Measurements from ENCODE around the gene SPON2.

Gene SPON2

DNA sequence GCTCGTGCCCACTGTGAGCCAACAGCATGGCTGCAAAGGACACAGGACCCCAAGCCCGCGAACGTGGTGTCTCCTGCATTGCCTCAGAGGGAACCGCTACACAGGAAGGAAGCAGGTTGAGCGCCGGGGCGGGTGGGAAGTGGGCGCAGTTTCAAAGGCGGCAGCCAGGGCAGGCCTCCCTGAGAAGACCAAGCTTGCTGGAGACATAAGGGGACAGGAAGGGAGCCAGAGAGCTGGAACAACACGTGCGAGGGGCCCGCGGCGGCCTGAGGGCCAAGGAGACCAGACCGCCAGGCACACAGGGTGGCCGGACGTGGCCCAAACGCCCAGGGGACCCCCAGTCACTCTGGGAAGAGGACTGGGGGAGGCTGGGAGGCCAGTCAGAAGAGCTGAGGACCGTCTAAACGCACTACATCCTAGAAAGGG, 44.5 kb upstream of the SPON2 start:
- Histone ChIP-seq H3K4me3 (ENCODE audit: insufficient read length, low read depth) (no peak overlapping the region), H3K9me3 (ENCODE audit: insufficient read depth, low read length) (no peaks in the 10 kb centered on the region), H3K36me3 (ENCODE audit: insufficient read depth, insufficient read length, low read length) (peaks cover 90% of the 10 kb centered on the region), H3K4me1 (ENCODE audit: insufficient read depth, insufficient read length) (peaks cover 11% of the 10 kb centered on the region), H3K9ac (ENCODE audit: insufficient read length, low read depth) (no peak overlapping the region), H3K27me3 (ENCODE audit: insufficient read depth, insufficient read length) (no peaks in the 10 kb centered on the region)
- no peak for TF ChIP-seq ZNF274 (IDR thresholded peaks at IDR 0.05; ENCODE audit: low read depth, low read length)
- no peak for TF ChIP-seq SUZ12 (IDR thresholded peaks at IDR 0.05; ENCODE audit: extremely low read depth, insufficient read depth, insufficient read length)
- no peak for TF ChIP-seq YY1 (IDR thresholded peaks at IDR 0.05; ENCODE audit: insufficient read depth, insufficient read length)
- DNase-seq (ENCODE audit: low read depth, low spot score), result no peak

- Histone ChIP-seq H3K36me3 (ENCODE audit: insufficient read depth, insufficient read length, low read length) (peaks cover 90% of the 10 kb centered on the region), H3K4me1 (ENCODE audit: insufficient read depth, insufficient read length) (peaks cover 11% of the 10 kb centered on the region), H3K9ac (ENCODE audit: insufficient read length, low read depth) (no peak overlapping the region), H3K9me3 (ENCODE audit: insufficient read depth, low read length) (no peaks in the 10 kb centered on the region), H3K4me3 (ENCODE audit: insufficient read length, low read depth) (no peak overlapping the region), H3K27me3 (ENCODE audit: insufficient read depth, insufficient read length) (no peaks in the 10 kb centered on the region)
- TF ChIP-seq ZNF274 (IDR thresholded peaks at IDR 0.05; ENCODE audit: low read depth, low read length) (no peak), SUZ12 (IDR thresholded peaks at IDR 0.05; ENCODE audit: extremely low read depth, insufficient read depth, insufficient read length) (no peak), YY1 (IDR thresholded peaks at IDR 0.05; ENCODE audit: insufficient read depth, insufficient read length) (no peak)
- DNase-seq (ENCODE audit: low read depth, low spot score), result no peak
Observed at GRCh38 chr4:1216076-1216614, 43.8 kb upstream of the SPON2 start.

DNA sequence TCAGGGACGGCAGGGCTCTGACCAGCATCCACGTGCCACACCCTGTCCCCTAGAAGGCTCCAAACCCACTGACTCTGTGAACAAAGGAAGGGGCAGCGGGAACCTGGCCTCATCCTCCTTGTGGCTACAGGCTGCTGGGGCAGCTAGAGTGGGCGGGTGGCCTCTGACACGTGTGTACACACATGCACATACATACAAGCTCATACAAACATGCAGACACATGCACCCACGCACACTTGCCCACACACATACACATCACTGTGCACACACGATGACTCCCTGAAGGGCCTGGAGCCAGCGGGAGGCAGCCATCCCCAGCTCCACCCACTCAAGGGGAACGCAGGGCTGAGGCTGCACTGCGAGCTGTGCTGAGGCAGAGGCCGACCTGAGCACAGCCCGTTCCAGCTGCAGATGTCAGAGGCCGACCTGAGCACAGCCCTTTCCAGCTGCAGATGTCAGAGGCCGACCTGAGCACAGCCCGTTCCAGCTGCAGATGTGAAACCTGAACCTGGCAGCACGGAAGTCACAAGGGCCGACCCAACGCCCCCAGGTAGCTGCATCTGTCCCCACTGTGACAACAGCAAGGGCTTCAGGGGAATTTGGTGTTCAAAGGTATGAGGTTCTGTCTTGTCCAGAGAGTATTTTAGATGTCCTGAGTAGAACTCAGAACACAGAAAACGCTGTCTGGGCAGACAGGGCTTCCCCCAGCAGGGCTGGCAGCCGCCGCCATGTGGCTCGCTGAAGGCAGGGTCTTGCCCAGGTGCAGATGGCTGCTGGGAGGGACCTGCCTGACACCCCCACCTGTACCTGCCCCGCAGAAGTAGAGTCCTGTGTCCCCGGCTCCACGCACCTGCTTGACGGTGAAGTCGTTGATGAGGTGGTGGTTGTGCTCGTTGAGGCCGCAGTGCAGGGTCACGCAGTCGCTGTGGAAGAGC, 43.0 kb upstream of the SPON2 start:
- Histone ChIP-seq H3K9me3 (ENCODE audit: insufficient read depth, low read length) (no peaks in the 10 kb centered on the region), H3K36me3 (ENCODE audit: insufficient read depth, insufficient read length, low read length) (peaks cover 90% of the 10 kb centered on the region), H3K4me3 (ENCODE audit: insufficient read length, low read depth) (no peak overlapping the region), H3K9ac (ENCODE audit: insufficient read length, low read depth) (no peak overlapping the region), H3K4me1 (ENCODE audit: insufficient read depth, insufficient read length) (peaks cover 13% of the 10 kb centered on the region), H3K27me3 (ENCODE audit: insufficient read depth, insufficient read length) (no peaks in the 10 kb centered on the region)
- no peak for DNase-seq (ENCODE audit: low read depth, low spot score)
- TF ChIP-seq ZNF274 (IDR thresholded peaks at IDR 0.05; ENCODE audit: low read depth, low read length) (no peak), SUZ12 (IDR thresholded peaks at IDR 0.05; ENCODE audit: extremely low read depth, insufficient read depth, insufficient read length) (no peak), YY1 (IDR thresholded peaks at IDR 0.05; ENCODE audit: insufficient read depth, insufficient read length) (no peak)

DNA sequence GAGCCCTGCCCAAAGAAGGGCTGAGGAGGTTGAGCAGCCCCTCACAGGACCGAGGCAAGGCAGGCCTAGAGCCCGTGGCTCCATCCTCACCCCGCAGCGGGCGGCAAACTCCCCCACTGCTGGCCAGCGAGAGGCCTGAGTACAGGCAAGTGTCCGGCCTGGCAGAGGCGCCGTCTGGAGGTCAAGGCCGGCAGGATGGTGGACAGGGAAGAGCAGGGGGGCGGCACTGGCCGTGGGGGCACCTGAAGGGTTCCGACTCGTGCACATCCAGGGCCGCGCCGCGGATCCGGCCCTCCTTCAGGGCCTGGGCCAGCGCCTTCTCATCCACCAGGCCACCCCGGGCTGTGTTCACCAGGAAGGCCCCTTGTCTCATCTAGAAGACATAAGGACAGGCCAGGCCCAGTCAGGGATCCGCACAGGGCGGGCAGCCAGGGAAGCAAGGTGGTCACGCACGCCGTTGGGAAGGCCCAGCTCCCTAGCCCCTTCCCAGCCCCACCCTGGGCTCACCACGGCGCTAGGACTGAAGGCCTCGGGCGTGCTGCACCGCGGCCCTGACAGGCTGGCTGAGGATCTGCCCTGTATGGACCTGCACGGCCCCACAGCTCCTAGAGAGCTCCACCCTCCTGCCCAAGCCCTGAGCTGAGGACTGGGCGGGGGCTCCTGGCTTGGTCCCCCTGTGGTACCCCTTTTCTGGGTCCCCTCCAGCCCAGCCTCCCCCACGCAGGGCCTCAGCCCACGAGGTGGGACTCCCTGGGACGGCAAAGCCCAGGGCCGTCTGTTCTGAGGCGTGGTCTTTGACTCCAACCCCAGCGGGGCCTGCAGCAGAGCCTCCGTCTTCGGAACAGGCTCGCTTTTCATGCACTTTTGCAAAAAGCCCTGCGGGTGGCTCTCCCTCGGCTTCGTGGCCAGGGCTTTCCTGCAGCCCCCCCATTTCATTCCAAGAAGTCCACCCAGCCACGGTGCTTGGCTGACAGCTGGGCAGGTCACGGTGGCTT, 42.0 kb upstream of the SPON2 start:
- H3K9ac ChIP-seq (ENCODE audit: insufficient read length, low read depth), result no peak overlapping the region

DNA sequence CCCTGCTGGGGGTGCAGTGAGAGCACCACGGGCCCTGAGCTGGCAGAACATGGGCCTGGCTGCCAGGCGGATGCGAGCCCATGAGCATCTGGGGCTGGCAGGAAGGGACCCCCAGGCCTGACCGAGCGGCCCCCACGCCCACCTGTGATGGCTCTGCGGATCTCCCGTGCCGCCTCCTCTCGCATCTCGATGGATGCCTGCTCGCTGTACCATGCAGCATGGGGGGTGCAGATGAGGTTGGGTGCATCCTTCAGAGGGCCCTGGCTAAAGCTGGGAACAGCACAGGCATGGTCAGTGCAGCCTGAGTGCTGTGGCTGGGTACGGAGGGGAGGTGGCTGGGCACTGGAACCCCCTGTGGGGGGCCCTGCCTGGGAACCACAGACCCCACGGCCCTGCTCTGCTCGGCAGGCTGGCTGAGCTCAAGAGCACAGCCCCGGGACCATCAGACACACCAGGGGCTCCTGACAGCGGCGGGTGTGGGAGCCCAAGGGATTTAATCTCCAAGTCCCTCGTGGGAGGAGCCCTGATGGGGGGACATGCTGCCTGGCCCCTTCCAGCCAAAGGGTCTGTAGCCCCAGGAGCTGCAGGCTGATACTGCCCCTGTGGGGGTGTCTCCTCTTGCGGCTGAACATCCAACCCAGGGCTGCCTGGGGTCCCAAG, 41.1 kb upstream of the SPON2 start:
- no peak overlapping the region for H3K9ac ChIP-seq (ENCODE audit: insufficient read length, low read depth)
- H3K4me3 ChIP-seq (ENCODE audit: insufficient read length, low read depth), result no peak overlapping the region
- no peaks in the 10 kb centered on the region for H3K9me3 ChIP-seq (ENCODE audit: insufficient read depth, low read length)
- DNase-seq (ENCODE audit: low read depth, low spot score), result no peak
- TF ChIP-seq YY1 (IDR thresholded peaks at IDR 0.05; ENCODE audit: insufficient read depth, insufficient read length) (no peak), SUZ12 (IDR thresholded peaks at IDR 0.05; ENCODE audit: extremely low read depth, insufficient read depth, insufficient read length) (no peak), ZNF274 (IDR thresholded peaks at IDR 0.05; ENCODE audit: low read depth, low read length) (no peak)
- H3K4me1 ChIP-seq (ENCODE audit: insufficient read depth, insufficient read length), result peaks cover 22% of the 10 kb centered on the region
- peaks cover 87% of the 10 kb centered on the region for H3K36me3 ChIP-seq (ENCODE audit: insufficient read depth, insufficient read length, low read length)
- H3K27me3 ChIP-seq (ENCODE audit: insufficient read depth, insufficient read length), result no peaks in the 10 kb centered on the region

More for the DNA sequence above, 42.0 kb upstream of the SPON2 start:
- Histone ChIP-seq H3K4me1 (ENCODE audit: insufficient read depth, insufficient read length) (peaks cover 22% of the 10 kb centered on the region), H3K36me3 (ENCODE audit: insufficient read depth, insufficient read length, low read length) (peaks cover 87% of the 10 kb centered on the region), H3K27me3 (ENCODE audit: insufficient read depth, insufficient read length) (no peaks in the 10 kb centered on the region), H3K9me3 (ENCODE audit: insufficient read depth, low read length) (no peaks in the 10 kb centered on the region), H3K4me3 (ENCODE audit: insufficient read length, low read depth) (no peak overlapping the region)
- TF ChIP-seq SUZ12 (IDR thresholded peaks at IDR 0.05; ENCODE audit: extremely low read depth, insufficient read depth, insufficient read length), result no peak
- TF ChIP-seq YY1 (IDR thresholded peaks at IDR 0.05; ENCODE audit: insufficient read depth, insufficient read length), result no peak
- DNase-seq (ENCODE audit: low read depth, low spot score), result no peak

GRCh38 chr4:1212546-1213335, 40.4 kb upstream of the SPON2 start:
- H3K4me3 ChIP-seq (ENCODE audit: insufficient read length, low read depth), result no peak overlapping the region
- no peaks in the 10 kb centered on the region for H3K27me3 ChIP-seq (ENCODE audit: insufficient read depth, insufficient read length)
- H3K9ac ChIP-seq (ENCODE audit: insufficient read length, low read depth), result no peak overlapping the region
- peaks cover 24% of the 10 kb centered on the region for H3K4me1 ChIP-seq (ENCODE audit: insufficient read depth, insufficient read length)
- TF ChIP-seq ZNF274 (IDR thresholded peaks at IDR 0.05; ENCODE audit: low read depth, low read length) (no peak), YY1 (IDR thresholded peaks at IDR 0.05; ENCODE audit: insufficient read depth, insufficient read length) (no peak), SUZ12 (IDR thresholded peaks at IDR 0.05; ENCODE audit: extremely low read depth, insufficient read depth, insufficient read length) (no peak)
- H3K36me3 ChIP-seq (ENCODE audit: insufficient read depth, insufficient read length, low read length), result peaks cover 84% of the 10 kb centered on the region
- DNase-seq (ENCODE audit: low read depth, low spot score), result no peak
- H3K9me3 ChIP-seq (ENCODE audit: insufficient read depth, low read length), result no peaks in the 10 kb centered on the region
